ENCODE data around the gene SYT17. TPM values are rescaled to one million over a fixed set of nuclear protein-coding genes. Genes with fewer than 3 reads are reported as not detected.

SYT17 gene
- polyA plus RNA-seq, 3 donors = 0.81 to 4.9 (median 1.1) TPM

DNA sequence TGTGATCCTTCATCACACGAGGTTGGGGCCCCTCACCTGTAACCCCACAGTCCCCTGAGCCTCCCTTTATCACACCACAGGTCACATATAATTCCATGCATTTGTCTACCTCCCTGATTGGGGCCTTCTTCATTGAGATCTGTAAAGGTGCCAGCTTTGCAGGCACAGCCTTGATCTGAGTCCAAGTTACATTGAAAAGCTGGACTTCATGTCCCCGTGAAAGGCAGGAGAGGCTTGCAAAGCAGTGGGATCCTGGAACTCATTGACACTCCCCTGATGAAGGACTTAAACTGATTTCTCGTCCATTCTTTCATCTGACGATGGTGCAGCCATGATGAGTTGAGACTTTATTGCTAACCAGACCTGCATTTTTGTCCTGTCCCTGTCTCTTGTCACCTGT is 3.8 kb upstream of the SYT17 start:
- Histone ChIP-seq H2AFZ (ENCODE audit: insufficient read depth, low read depth, low read length, poor library complexity, severe bottlenecking) (no peak overlapping the region), H3K27ac (ENCODE audit: low read depth in 1 of 2, low read length in 2 of 2) (no peak overlapping the region), H3K36me3 (replicated peaks in 1 of 2; ENCODE audit: control insufficient read depth in 1 of 2, insufficient read depth in 2 of 2, low read length in 2 of 2) (no peaks in the 10 kb centered on the region), H3K4me1 (ENCODE audit: control insufficient read depth in 1 of 2, insufficient read depth in 2 of 2, low read length in 2 of 2) (peaks cover 13 to 19% of the 10 kb centered on the region in 2 donors), H3K4me3 (replicated peaks in 1 of 3; ENCODE audit: low read depth in 2 of 3, low read length in 3 of 3) (no peak overlapping the region), H3K27me3 (ENCODE audit: control insufficient read depth in 2 of 2, insufficient read depth in 2 of 2, low read length in 2 of 2) (peaks cover 6 to 21% of the 10 kb centered on the region in 2 donors), H3K4me2 (replicated peaks; ENCODE audit: extremely low read depth, low read length, poor library complexity, severe bottlenecking) (no peak overlapping the region), H4K20me1 (ENCODE audit: insufficient read depth, low read length) (no peaks in the 10 kb centered on the region), H3K79me2 (ENCODE audit: insufficient read depth, low read length) (no peaks in the 10 kb centered on the region), H3K9ac (ENCODE audit: insufficient read depth, low read length, poor library complexity, severe bottlenecking) (no peak overlapping the region), H3K9me3 (replicated peaks in 1 of 2; ENCODE audit: control insufficient read depth in 1 of 2, insufficient read depth in 1 of 2, low read length in 2 of 2) (no peaks in the 10 kb centered on the region)
- H3K4me3 Mint-ChIP-seq = no peak overlapping the region
- no peak for DNase-seq
- peaks cover 16 to 25% (median 19%) of the 10 kb centered on the region in 3 donors for H3K27me3 Mint-ChIP-seq (ENCODE audit: low read depth in 3 of 3)
- H3K4me1 Mint-ChIP-seq = peaks cover 2% of the 10 kb centered on the region
- no peak overlapping the region for H3K27ac Mint-ChIP-seq
- H3K36me3 Mint-ChIP-seq = no peaks in the 10 kb centered on the region
- peaks cover 0 to 6% (median 4%) of the 10 kb centered on the region in 7 donors for H3K9me3 Mint-ChIP-seq
- TF ChIP-seq, protein P1, sequence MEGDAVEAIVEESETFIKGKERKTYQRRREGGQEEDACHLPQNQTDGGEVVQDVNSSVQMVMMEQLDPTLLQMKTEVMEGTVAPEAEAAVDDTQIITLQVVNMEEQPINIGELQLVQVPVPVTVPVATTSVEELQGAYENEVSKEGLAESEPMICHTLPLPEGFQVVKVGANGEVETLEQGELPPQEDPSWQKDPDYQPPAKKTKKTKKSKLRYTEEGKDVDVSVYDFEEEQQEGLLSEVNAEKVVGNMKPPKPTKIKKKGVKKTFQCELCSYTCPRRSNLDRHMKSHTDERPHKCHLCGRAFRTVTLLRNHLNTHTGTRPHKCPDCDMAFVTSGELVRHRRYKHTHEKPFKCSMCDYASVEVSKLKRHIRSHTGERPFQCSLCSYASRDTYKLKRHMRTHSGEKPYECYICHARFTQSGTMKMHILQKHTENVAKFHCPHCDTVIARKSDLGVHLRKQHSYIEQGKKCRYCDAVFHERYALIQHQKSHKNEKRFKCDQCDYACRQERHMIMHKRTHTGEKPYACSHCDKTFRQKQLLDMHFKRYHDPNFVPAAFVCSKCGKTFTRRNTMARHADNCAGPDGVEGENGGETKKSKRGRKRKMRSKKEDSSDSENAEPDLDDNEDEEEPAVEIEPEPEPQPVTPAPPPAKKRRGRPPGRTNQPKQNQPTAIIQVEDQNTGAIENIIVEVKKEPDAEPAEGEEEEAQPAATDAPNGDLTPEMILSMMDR (IDR thresholded peaks at IDR 0.05) = no peak
- intact Hi-C loops (cut with micrococcal nuclease) = no loop called here
- 94% methylated on average over 4 of the region's 4 CpGs for WGBS (ENCODE audit: insufficient coverage)

DNA sequence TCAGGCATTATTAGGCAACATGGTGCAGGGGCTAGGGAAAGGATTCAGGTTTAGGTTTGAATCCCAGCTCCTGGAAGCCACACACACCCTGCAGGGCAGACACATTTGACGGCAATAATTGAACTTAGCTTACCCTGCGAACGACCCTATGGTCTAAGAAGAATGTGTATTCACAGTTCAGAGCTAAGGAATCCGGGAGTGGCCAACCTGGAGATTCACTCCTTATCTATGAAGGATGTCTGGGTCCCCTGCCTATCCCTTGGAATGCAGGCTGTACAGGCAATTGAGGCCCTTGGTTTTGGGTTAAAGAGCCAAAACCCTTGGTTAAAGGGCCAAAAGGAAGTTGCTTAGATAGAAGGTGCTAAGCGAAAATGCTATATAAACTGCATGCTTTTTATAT is 2.9 kb upstream of the SYT17 start:
- intact Hi-C loops (cut with micrococcal nuclease) = loop anchor here (5.0 kb wide), 3 partner anchors 78 to 337 kb away; no protein-coding TSS in a partner anchor
- 93% methylated on average over 4 of the region's 5 CpGs for WGBS (ENCODE audit: insufficient coverage)
- no peak overlapping the region for H3K27ac ChIP-seq (ENCODE audit: low read depth in 1 of 2, low read length in 2 of 2)

More for the DNA sequence above, 2.9 kb upstream of the SYT17 start:
- no peak overlapping the region for H3K27ac Mint-ChIP-seq
- TF ChIP-seq, protein P1 (IDR thresholded peaks at IDR 0.05) = no peak
- H3K36me3 ChIP-seq (replicated peaks in 1 of 2; ENCODE audit: control insufficient read depth in 1 of 2, insufficient read depth in 2 of 2, low read length in 2 of 2) = no peaks in the 10 kb centered on the region
- H3K4me1 Mint-ChIP-seq = peaks cover 6% of the 10 kb centered on the region
- H2AFZ ChIP-seq (ENCODE audit: insufficient read depth, low read depth, low read length, poor library complexity, severe bottlenecking) = no peak overlapping the region
- H3K4me3 ChIP-seq (replicated peaks in 1 of 3; ENCODE audit: low read depth in 2 of 3, low read length in 3 of 3) = no peak overlapping the region
- H3K9me3 ChIP-seq (replicated peaks in 1 of 2; ENCODE audit: control insufficient read depth in 1 of 2, insufficient read depth in 1 of 2, low read length in 2 of 2) = no peaks in the 10 kb centered on the region
- peaks cover 0 to 2% of the 10 kb centered on the region in 2 donors for H3K36me3 Mint-ChIP-seq
- no peaks in the 10 kb centered on the region for H3K79me2 ChIP-seq (ENCODE audit: insufficient read depth, low read length)
- H3K4me3 Mint-ChIP-seq = no peak overlapping the region
- no peak for DNase-seq
- peaks cover 12 to 29% of the 10 kb centered on the region in 2 donors for H3K27me3 ChIP-seq (ENCODE audit: control insufficient read depth in 2 of 2, insufficient read depth in 2 of 2, low read length in 2 of 2)
- no peaks in the 10 kb centered on the region for H4K20me1 ChIP-seq (ENCODE audit: insufficient read depth, low read length)
- H3K9me3 Mint-ChIP-seq = peaks cover 0 to 10% (median 4%) of the 10 kb centered on the region in 7 donors
- no peak overlapping the region for H3K9ac ChIP-seq (ENCODE audit: insufficient read depth, low read length, poor library complexity, severe bottlenecking)
- peaks cover 13 to 21% of the 10 kb centered on the region in 2 donors for H3K4me1 ChIP-seq (ENCODE audit: control insufficient read depth in 1 of 2, insufficient read depth in 2 of 2, low read length in 2 of 2)
- no peak overlapping the region for H3K4me2 ChIP-seq (replicated peaks; ENCODE audit: extremely low read depth, low read length, poor library complexity, severe bottlenecking)
- H3K27me3 Mint-ChIP-seq (ENCODE audit: low read depth in 3 of 3) = peaks cover 23 to 33% (median 25%) of the 10 kb centered on the region in 3 donors
